ENCODE measurements around the gene SCN8A.
"Not testable (repeated sequence)": the region's sequence is repeated elsewhere in the genome, so short reads cannot be mapped to it uniquely, and the experiment has no call there.

Gene SCN8A

GRCh38 chr12:51773145-51773869 is 182.3 kb downstream of the SCN8A start:
- no peak for DNase-seq

GRCh38 chr12:51774933-51775332 is 183.9 kb downstream of the SCN8A start:
- no peak for DNase-seq

- DNase-seq, result no peak
Observed at GRCh38 chr12:51777457-51777856, 186.4 kb downstream of the SCN8A start.

GRCh38 chr12:51777973-51778372 is 186.9 kb downstream of the SCN8A start:
- DNase-seq, result no peak

GRCh38 chr12:51779876-51780275 is 188.8 kb downstream of the SCN8A start:
- DNase-seq, result no peak

- no peak for DNase-seq
Observed at GRCh38 chr12:51784688-51785087, 193.7 kb downstream of the SCN8A start.

GRCh38 chr12:51785906-51786305 is 194.9 kb downstream of the SCN8A start:
- DNase-seq, result no peak

- no peak for DNase-seq
Observed at GRCh38 chr12:51788876-51789275, 197.8 kb downstream of the SCN8A start.

- DNase-seq, result no peak
Observed at GRCh38 chr12:51792417-51792816, 201.4 kb downstream of the SCN8A start.

- no peak for DNase-seq
Observed at GRCh38 chr12:51793201-51793600, 202.2 kb downstream of the SCN8A start.

GRCh38 chr12:51797301-51797700 is 206.3 kb downstream of the SCN8A start:
- DNase-seq, result no peak

GRCh38 chr12:51798051-51798450 is 207.0 kb downstream of the SCN8A start:
- not testable (repeated sequence) for DNase-seq

GRCh38 chr12:51798501-51798900 is 207.5 kb downstream of the SCN8A start:
- DNase-seq, result no peak

GRCh38 chr12:51801027-51801426 is 210.0 kb downstream of the SCN8A start:
- DNase-seq, result peak in 1 of 2 experiments; percentile 47

- no peak for DNase-seq
Observed at GRCh38 chr12:51806896-51807295, 215.9 kb downstream of the SCN8A start.

GRCh38 chr12:51809193-51809592 is 218.2 kb downstream of the SCN8A start:
- no peak for DNase-seq

- DNase-seq, result no peak
Observed at GRCh38 chr12:51811203-51812202, 220.5 kb downstream of the SCN8A start.

GRCh38 chr12:51812871-51813270 is 221.8 kb downstream of the SCN8A start:
- no peak for DNase-seq

- DNase-seq, result no peak
Observed at GRCh38 chr12:51813931-51814310, 222.9 kb downstream of the SCN8A start.

- DNase-seq, result peak in 1 of 2 experiments; percentile 62
Observed at GRCh38 chr12:51814311-51815088, 223.5 kb downstream of the SCN8A start.

- DNase-seq, result no peak
Observed at GRCh38 chr12:51815571-51815970, 224.5 kb downstream of the SCN8A start.

GRCh38 chr12:51817027-51817953 is 226.3 kb downstream of the SCN8A start:
- peak in 1 of 2 experiments; percentile 43 for DNase-seq
